Naive B cell (primary cell): Measurements from ENCODE around the gene ARL16. TPM values are rescaled to one million over a fixed set of nuclear protein-coding genes. Genes with fewer than 3 reads are reported as not detected.
A peak's percentile ranks its signal among the peaks of the same experiment; 100 is the strongest.

ENCODE experiments used
- ATAC-seq, 2 donors: fragments of 150-1000 bp; cut with Tn5 transposase; 2 replicates each; pipeline ENCODE4 v1.10.0; 2021; ENCODE audit warnings: low read depth in 2 of 2, mild to moderate bottlenecking in 2 of 2, moderate library complexity in 2 of 2
- DNase-seq: peaks from one replicate; pipeline ENCODE4 v3.0.0; 2022
- H3K27ac Mint-ChIP-seq, 6 donors: one replicate each; pipeline ENCODE4 v1.8.0; 2020 to 2022; ENCODE audit warnings: mild to moderate bottlenecking in 6 of 6, mixed read lengths in 6 of 6, moderate library complexity in 5 of 6, inconsistent platforms in 2 of 6
- H3K27me3 Mint-ChIP-seq, 3 donors: one replicate each; pipeline ENCODE4 v1.8.0; 2021 to 2022; ENCODE audit warnings: mixed read lengths in 3 of 3, mild to moderate bottlenecking in 1 of 3
- H3K36me3 Mint-ChIP-seq, 2 donors: one replicate each; pipeline ENCODE4 v1.8.0; 2020 to 2022; ENCODE audit warnings: mixed read lengths in 2 of 2, inconsistent platforms in 1 of 2, mild to moderate bottlenecking in 1 of 2
- H3K4me1 Mint-ChIP-seq, 3 donors: one replicate each; pipeline ENCODE4 v1.8.0; 2020 to 2022; ENCODE audit warnings: mixed read lengths in 3 of 3, inconsistent platforms in 1 of 3, mild to moderate bottlenecking in 1 of 3, moderate library complexity in 1 of 3
- H3K4me3 Mint-ChIP-seq, 8 donors: one replicate each; pipeline ENCODE4 v1.8.0; 2020 to 2022; ENCODE audit warnings: mild to moderate bottlenecking in 8 of 8, mixed read lengths in 8 of 8, moderate library complexity in 8 of 8, inconsistent platforms in 2 of 8
- H3K9me3 Mint-ChIP-seq, 7 donors: one replicate each; pipeline ENCODE4 v1.8.0; 2020 to 2022; ENCODE audit warnings: mixed read lengths in 7 of 7, mild to moderate bottlenecking in 5 of 7, inconsistent platforms in 2 of 7, moderate library complexity in 1 of 7
- polyA plus RNA-seq, 6 donors: library from polyadenylated mRNA; unstranded; fragments of 300-500 nt; fragmentation: Illumina TruSeq; gene quantifications; one replicate each; pipeline ENCODE4 v1.2.3, GENCODE V29; 2021; ENCODE audit warnings: low read depth in 6 of 6

ARL16 gene
- polyA plus RNA-seq, 6 donors from 2014 or later: 32.8 to 101 (median 37.6) TPM

- Mint-ChIP-seq H3K36me3 (no peaks in the 10 kb centered on the region), H3K27me3 (peaks cover 9 to 40% (median 19%) of the 10 kb centered on the region in 3 donors), H3K9me3 (peaks cover 0 to 4% (median 0%) of the 10 kb centered on the region in 7 donors), H3K27ac (no peak overlapping the region), H3K4me1 (peaks cover 0 to 6% (median 3%) of the 10 kb centered on the region in 3 donors), H3K4me3 (no peak overlapping the region)
- DNase-seq: no peak
- no peak for ATAC-seq
Measured at GRCh38 chr17:81647640-81648012, 36.0 kb downstream of the ARL16 start.

GRCh38 chr17:81646869-81647600 is 36.6 kb downstream of the ARL16 start:
- Mint-ChIP-seq H3K27me3 (peaks cover 9 to 39% (median 18%) of the 10 kb centered on the region in 3 donors), H3K27ac (no peak overlapping the region), H3K4me1 (peaks cover 0 to 5% (median 2%) of the 10 kb centered on the region in 3 donors), H3K9me3 (peaks cover 0 to 4% (median 0%) of the 10 kb centered on the region in 7 donors), H3K4me3 (no peak overlapping the region), H3K36me3 (no peaks in the 10 kb centered on the region)
- ATAC-seq: no peak
- no peak for DNase-seq

- ATAC-seq (no peak), DNase-seq (no peak)
- H3K27ac Mint-ChIP-seq: no peak overlapping the region
- H3K36me3 Mint-ChIP-seq: no peaks in the 10 kb centered on the region
- H3K4me1 Mint-ChIP-seq: no peaks in the 10 kb centered on the region
- peaks cover 0 to 4% (median 0%) of the 10 kb centered on the region in 7 donors for H3K9me3 Mint-ChIP-seq
- peaks cover 9 to 26% (median 11%) of the 10 kb centered on the region in 3 donors for H3K27me3 Mint-ChIP-seq
- no peak overlapping the region for H3K4me3 Mint-ChIP-seq
Measured at GRCh38 chr17:81644976-81645952, 38.3 kb downstream of the ARL16 start.

- no peak overlapping the region for H3K4me3 Mint-ChIP-seq
- DNase-seq: no peak
- no peak overlapping the region for H3K27ac Mint-ChIP-seq
- H3K4me1 Mint-ChIP-seq: no peaks in the 10 kb centered on the region
- peaks cover 9 to 21% (median 11%) of the 10 kb centered on the region in 3 donors for H3K27me3 Mint-ChIP-seq
- ATAC-seq: no peak
- peaks cover 0 to 4% (median 0%) of the 10 kb centered on the region in 7 donors for H3K9me3 Mint-ChIP-seq
- H3K36me3 Mint-ChIP-seq: no peaks in the 10 kb centered on the region
Measured at GRCh38 chr17:81644496-81644895, 39.1 kb downstream of the ARL16 start.

- ATAC-seq (no peak), DNase-seq (no peak)
- no peak overlapping the region for H3K27ac Mint-ChIP-seq
- H3K9me3 Mint-ChIP-seq: no peaks in the 10 kb centered on the region
- peaks cover 0 to 5% (median 3%) of the 10 kb centered on the region in 3 donors for H3K4me1 Mint-ChIP-seq
- H3K4me3 Mint-ChIP-seq: peak overlapping the region in 1 of 8 donors; percentile 49
- no peaks in the 10 kb centered on the region for H3K36me3 Mint-ChIP-seq
- peaks cover 0 to 3% (median 2%) of the 10 kb centered on the region in 3 donors for H3K27me3 Mint-ChIP-seq
Measured at GRCh38 chr17:81641825-81642489, 41.6 kb downstream of the ARL16 start.

- no peaks in the 10 kb centered on the region for H3K36me3 Mint-ChIP-seq
- H3K4me3 Mint-ChIP-seq: peak overlapping the region in 1 of 8 donors; percentile 22
- peaks cover 4 to 15% (median 12%) of the 10 kb centered on the region in 3 donors for H3K4me1 Mint-ChIP-seq
- ATAC-seq (no peak), DNase-seq (no peak)
- H3K9me3 Mint-ChIP-seq: no peaks in the 10 kb centered on the region
- no peaks in the 10 kb centered on the region for H3K27me3 Mint-ChIP-seq
- H3K27ac Mint-ChIP-seq: no peak overlapping the region
Measured at GRCh38 chr17:81640011-81640410, 43.6 kb downstream of the ARL16 start.

GRCh38 chr17:81638683-81639082 is 44.9 kb downstream of the ARL16 start:
- Mint-ChIP-seq H3K4me1 (peaks cover 4 to 21% (median 12%) of the 10 kb centered on the region in 3 donors), H3K27ac (peak overlapping the region in 1 of 6 donors; percentile 88), H3K27me3 (no peaks in the 10 kb centered on the region), H3K36me3 (no peaks in the 10 kb centered on the region), H3K4me3 (peak overlapping the region in 5 of 8 donors; percentile 6 to 76 (median 53)), H3K9me3 (no peaks in the 10 kb centered on the region)
- no peak for ATAC-seq
- no peak for DNase-seq

- Mint-ChIP-seq H3K27me3 (no peaks in the 10 kb centered on the region), H3K4me3 (peak within 1 kb of the TSS; percentile 90 to 97 (median 92)), H3K9me3 (no peaks in the 10 kb centered on the region), H3K36me3 (no peaks in the 10 kb centered on the region), H3K27ac (peak within 1 kb of the TSS; percentile 73 to 93 (median 84)), H3K4me1 (peaks cover 9 to 26% (median 14%) of the 10 kb centered on the region in 3 donors)
- peak; percentile 76 for DNase-seq
- ATAC-seq: peak; percentile 85 to 93
Measured at GRCh38 chr17:81636505-81637288, 46.9 kb downstream of the ARL16 start, which contains the start of the genes NPLOC4 and TSPAN10. Gene NPLOC4, minus strand, starts transcription at chr17:81637112. Its CDS starts 182 bp downstream, at chr17:81636930. Gene TSPAN10, plus strand, starts transcription at chr17:81637196. Its CDS starts 5,217 bp downstream, at chr17:81642413.

- Mint-ChIP-seq H3K27ac (peak overlapping the region; percentile 38 to 93 (median 83)), H3K4me1 (peaks cover 12 to 30% (median 19%) of the 10 kb centered on the region in 3 donors), H3K36me3 (no peaks in the 10 kb centered on the region), H3K27me3 (no peaks in the 10 kb centered on the region), H3K4me3 (peak overlapping the region; percentile 89 to 97 (median 92)), H3K9me3 (no peaks in the 10 kb centered on the region)
- DNase-seq (no peak), ATAC-seq (no peak)
Measured at GRCh38 chr17:81635973-81636504, 47.6 kb downstream of the ARL16 start.

GRCh38 chr17:81635431-81635830 is 48.2 kb downstream of the ARL16 start:
- H3K36me3 Mint-ChIP-seq: no peaks in the 10 kb centered on the region
- H3K27me3 Mint-ChIP-seq: no peaks in the 10 kb centered on the region
- H3K4me3 Mint-ChIP-seq: peak overlapping the region; percentile 89 to 97 (median 92)
- no peak for DNase-seq
- peak overlapping the region in 2 of 6 donors; percentile 39 to 92 for H3K27ac Mint-ChIP-seq
- ATAC-seq: no peak
- no peaks in the 10 kb centered on the region for H3K9me3 Mint-ChIP-seq
- peaks cover 14 to 32% (median 19%) of the 10 kb centered on the region in 3 donors for H3K4me1 Mint-ChIP-seq

GRCh38 chr17:81631482-81631881 is 52.1 kb downstream of the ARL16 start:
- Mint-ChIP-seq H3K27ac (peak overlapping the region in 1 of 6 donors; percentile 93), H3K9me3 (no peaks in the 10 kb centered on the region), H3K4me1 (peaks cover 13 to 34% (median 15%) of the 10 kb centered on the region in 3 donors), H3K27me3 (no peaks in the 10 kb centered on the region), H3K36me3 (peaks cover 0 to 8% of the 10 kb centered on the region in 2 donors), H3K4me3 (no peak overlapping the region)
- ATAC-seq (no peak), DNase-seq (no peak)
